GDM1 (cell line): ENCODE data around the gene KDM4C.
A peak's percentile ranks its signal among the peaks of the same experiment; 100 is the strongest.

ENCODE experiments used
- DNase-seq: peaks from one replicate; lab custom pipeline; 2025; lab: John Stamatoyannopoulos, UW

The KDM4C gene

GRCh38 chr9:6869081-6869948, 111.5 kb downstream of the KDM4C start:
- DNase-seq: no peak

DNA sequence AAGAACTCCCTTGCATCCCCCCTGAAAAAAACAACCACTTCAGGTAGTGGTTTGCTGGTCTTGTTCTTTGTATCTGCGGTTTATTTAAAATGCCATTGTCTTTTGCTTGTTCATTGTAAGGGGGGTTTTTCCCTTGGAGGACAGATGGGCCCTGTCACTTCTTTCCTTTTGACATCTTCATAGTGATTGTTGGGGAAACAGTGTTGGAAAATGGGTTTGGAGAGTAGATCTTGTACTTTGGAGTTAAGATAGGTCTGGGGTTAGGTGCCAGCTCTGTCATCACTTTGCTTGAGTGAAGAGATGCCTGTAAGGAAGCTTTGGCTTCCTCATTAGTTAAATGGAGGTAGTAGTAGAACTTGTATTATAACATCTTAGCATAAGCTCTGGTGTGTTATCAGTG, 112.4 kb downstream of the KDM4C start:
- DNase-seq: no peak

GRCh38 chr9:6870650-6871477, 113.1 kb downstream of the KDM4C start:
- DNase-seq: no peak

DNA sequence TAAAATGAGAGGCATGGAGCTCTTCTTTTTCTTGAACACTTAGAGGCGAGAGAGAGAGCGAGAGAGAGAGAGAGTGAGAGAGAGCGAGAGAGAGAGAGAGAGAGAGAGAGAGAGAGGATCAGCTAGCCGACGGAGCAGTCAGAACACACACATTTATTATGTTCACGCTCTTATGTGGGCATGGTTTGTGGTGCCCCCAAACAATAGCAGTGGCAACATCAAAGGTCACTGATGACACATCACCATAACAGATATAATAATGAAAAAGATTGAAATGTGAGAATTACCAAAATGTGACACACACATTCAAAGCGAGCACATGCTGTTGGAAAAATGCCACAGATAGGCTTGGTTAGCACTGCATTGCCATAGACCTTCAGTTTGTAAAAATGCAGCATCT, 116.1 kb downstream of the KDM4C start:
- DNase-seq: no peak

GRCh38 chr9:6876195-6876894, 118.6 kb downstream of the KDM4C start:
- no peak for DNase-seq

GRCh38 chr9:6877671-6878161, 119.9 kb downstream of the KDM4C start:
- DNase-seq: no peak

GRCh38 chr9:6880626-6881025, 122.9 kb downstream of the KDM4C start:
- DNase-seq: no peak

DNA sequence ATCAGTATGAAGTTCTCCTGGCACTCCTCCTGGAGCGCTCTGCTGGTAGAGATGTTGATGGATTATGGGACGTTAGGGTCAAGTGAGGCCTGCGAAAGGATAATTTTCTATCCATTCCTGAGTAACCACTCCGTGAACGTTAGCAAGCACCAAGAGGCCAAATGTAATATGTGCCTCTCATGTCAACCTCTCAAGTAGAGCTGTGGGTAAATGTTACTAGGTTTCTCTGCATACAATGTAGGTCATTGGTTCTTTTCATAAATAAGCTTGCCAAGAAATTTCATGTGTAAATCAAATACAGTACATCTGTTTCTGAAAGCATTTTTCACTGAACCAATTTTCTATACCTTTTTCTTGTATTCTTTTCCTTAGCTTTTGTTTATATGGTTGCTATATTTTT, 126.3 kb downstream of the KDM4C start:
- no peak for DNase-seq

GRCh38 chr9:6884990-6885389, 127.2 kb downstream of the KDM4C start:
- DNase-seq: no peak

DNA sequence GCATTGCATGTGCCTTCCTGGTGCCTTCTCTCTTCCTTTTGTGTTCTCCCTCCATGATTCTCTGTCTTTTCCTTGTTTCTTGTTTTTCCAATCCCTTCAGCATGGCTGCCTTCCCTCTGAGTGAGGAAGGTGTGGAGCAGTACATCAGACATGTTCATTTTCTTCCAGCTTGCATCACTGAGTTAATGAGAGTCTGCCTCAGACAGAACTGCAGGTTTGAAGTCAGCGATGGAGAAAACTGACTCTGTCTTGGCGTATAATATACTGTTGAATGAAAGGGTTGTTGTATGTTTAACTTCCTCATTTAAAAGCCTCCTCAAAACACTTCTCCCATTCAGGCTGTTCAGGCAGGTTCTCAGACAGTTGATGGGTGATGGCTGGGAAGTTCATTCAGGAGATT, 129.3 kb downstream of the KDM4C start:
- DNase-seq: no peak

GRCh38 chr9:6889868-6890267, 132.1 kb downstream of the KDM4C start:
- peak; percentile 19 for DNase-seq

GRCh38 chr9:6893350-6894131, 135.8 kb downstream of the KDM4C start:
- DNase-seq: no peak

GRCh38 chr9:6894135-6894534, 136.4 kb downstream of the KDM4C start:
- no peak for DNase-seq

- no peak for DNase-seq
Measured at GRCh38 chr9:6895754-6896153, 138.0 kb downstream of the KDM4C start.

- no peak for DNase-seq
Measured at GRCh38 chr9:6896562-6896961, 138.8 kb downstream of the KDM4C start.

GRCh38 chr9:6897207-6897822, 139.5 kb downstream of the KDM4C start:
- DNase-seq: no peak

DNA sequence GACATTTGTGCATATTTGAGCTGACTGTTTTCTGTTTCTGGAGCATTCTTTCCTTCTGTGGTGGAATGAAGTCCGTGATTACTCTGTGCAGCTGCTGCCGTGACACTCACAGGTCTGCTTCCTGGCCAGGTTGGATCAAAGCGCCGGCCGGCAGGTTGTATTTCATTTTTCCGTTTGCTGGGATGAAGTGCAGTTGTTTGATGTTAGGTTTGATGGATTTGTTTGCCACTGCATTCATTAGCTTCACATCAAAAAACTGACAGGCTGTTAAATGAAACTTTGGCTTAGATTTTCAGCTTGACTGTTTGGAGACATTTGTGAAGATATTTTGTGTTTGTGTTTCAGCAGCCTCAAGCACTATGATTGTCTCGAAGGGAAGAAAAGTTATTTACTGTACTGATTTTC, 140.1 kb downstream of the KDM4C start:
- DNase-seq: no peak

DNA sequence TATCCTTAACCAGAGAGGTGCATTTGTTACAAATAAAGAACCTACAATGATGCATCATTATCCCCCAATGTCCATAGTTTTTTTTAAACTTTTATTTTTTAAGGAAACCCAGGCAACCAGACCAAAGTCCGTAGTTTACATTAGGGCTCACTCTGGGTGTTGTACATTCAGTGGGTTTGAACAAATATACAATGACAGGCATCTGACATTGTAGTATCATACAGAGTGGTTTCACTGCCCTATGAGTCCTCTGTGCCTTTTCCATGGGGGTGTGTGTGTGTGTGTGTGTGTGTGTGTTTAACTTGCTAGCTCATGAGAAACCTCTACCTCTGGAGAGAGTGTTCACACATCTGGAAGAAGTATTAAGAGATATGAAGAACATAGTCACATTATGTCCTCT, 141.5 kb downstream of the KDM4C start:
- DNase-seq: no peak

- DNase-seq: no peak
Measured at GRCh38 chr9:6900440-6900883, 142.7 kb downstream of the KDM4C start.

DNA sequence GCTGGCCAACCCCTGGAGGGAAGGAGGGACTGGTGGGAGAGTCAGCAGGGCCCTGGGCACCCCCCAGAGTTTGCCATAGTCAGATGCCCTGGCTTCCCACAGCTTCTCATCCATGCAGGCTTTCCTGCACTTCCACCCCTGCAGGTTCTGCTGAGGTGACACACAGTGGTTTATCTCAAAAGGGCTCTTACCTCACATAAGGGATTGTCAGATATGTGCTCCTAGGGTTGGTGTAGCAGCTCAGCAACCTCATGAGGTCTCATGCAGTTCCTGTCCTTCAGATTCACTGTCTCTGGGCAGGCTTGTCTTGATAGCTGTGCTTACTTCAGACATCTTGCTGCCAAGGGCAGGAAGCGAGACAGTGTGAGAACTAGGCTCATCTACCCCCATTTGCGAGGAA, 143.4 kb downstream of the KDM4C start:
- no peak for DNase-seq

DNA sequence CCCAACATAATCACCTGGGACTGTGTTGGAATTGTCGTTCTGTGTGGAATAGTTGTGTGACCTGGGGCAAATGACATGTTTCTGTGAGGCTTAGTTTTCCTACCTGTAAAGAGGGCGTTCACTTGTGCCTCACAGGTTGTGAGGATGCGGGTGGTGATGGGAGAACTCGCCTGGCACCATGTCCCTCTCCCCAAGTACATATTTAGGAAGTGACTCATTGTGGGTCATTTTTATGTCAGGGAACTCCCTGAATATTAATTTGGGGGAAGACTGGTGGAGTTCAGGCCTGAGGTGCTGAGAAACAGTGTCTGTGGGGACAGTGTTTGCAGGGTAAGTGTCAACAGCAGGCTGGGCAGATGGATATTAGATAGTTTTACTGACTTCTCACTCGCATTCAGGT, 144.7 kb downstream of the KDM4C start:
- DNase-seq: no peak
